Measurements from ENCODE around the gene DOCK8.
"Not testable (repeated sequence)": the region's sequence is repeated elsewhere in the genome, so short reads cannot be mapped to it uniquely, and the experiment has no call there.

DOCK8 gene

GRCh38 chr9:227860-228259 lies 13.2 kb downstream of the DOCK8 start:
- DNase-seq, result no peak

GRCh38 chr9:228929-229695 lies 14.4 kb downstream of the DOCK8 start:
- no peak for DNase-seq

- not testable (repeated sequence) for DNase-seq
These were observed 17.0 kb downstream of the DOCK8 start for GRCh38 chr9:231625-232024.

GRCh38 chr9:233708-234107 lies 19.0 kb downstream of the DOCK8 start:
- DNase-seq, result not testable (repeated sequence)

GRCh38 chr9:237141-237857 lies 22.6 kb downstream of the DOCK8 start:
- peak; percentile 85 for DNase-seq

GRCh38 chr9:237858-238345 lies 23.2 kb downstream of the DOCK8 start:
- DNase-seq, result peak; percentile 66

- DNase-seq, result no peak
These were observed 27.9 kb downstream of the DOCK8 start for GRCh38 chr9:242461-243080.

- DNase-seq, result no peak
These were observed 33.8 kb downstream of the DOCK8 start for GRCh38 chr9:248278-248961.

GRCh38 chr9:249025-249424 lies 34.4 kb downstream of the DOCK8 start:
- peak; percentile 78 for DNase-seq

GRCh38 chr9:250039-250438 lies 35.4 kb downstream of the DOCK8 start:
- no peak for DNase-seq

GRCh38 chr9:250625-251024 lies 36.0 kb downstream of the DOCK8 start:
- no peak for DNase-seq

- peak; percentile 67 for DNase-seq
These were observed 36.7 kb downstream of the DOCK8 start for GRCh38 chr9:251398-251797.

GRCh38 chr9:253539-253938 lies 38.9 kb downstream of the DOCK8 start:
- no peak for DNase-seq

- no peak for DNase-seq
These were observed 39.9 kb downstream of the DOCK8 start for GRCh38 chr9:254516-254915.

GRCh38 chr9:257957-258356 lies 43.3 kb downstream of the DOCK8 start:
- peak; percentile 77 for DNase-seq

- DNase-seq, result peak; percentile 71
These were observed 45.0 kb downstream of the DOCK8 start for GRCh38 chr9:259405-260404.

- no peak for DNase-seq
These were observed 49.6 kb downstream of the DOCK8 start for GRCh38 chr9:264231-264630.

GRCh38 chr9:265209-265870 lies 50.7 kb downstream of the DOCK8 start:
- no peak for DNase-seq

- no peak for DNase-seq
These were observed 51.6 kb downstream of the DOCK8 start for GRCh38 chr9:266228-266627.

GRCh38 chr9:268616-269015 lies 54.0 kb downstream of the DOCK8 start:
- DNase-seq, result no peak

GRCh38 chr9:269081-269711 lies 54.5 kb downstream of the DOCK8 start:
- DNase-seq, result no peak

Measured in hematopoietic multipotent progenitor cell treated with erythropoietin and hydrocortisone succinate and interleukin-3 and kit ligand, for 4 days (in vitro differentiated cells).